ENCODE measurements around the gene ZNF581. TPM values are rescaled to one million over a fixed set of nuclear protein-coding genes. Genes with fewer than 3 reads are reported as not detected.
A peak's percentile ranks its signal among the peaks of the same experiment; 100 is the strongest.

ZNF581 gene
- total and polyA plus RNA-seq, 11 donors = 4.7 to 12.7 (median 7.2) TPM

DNA sequence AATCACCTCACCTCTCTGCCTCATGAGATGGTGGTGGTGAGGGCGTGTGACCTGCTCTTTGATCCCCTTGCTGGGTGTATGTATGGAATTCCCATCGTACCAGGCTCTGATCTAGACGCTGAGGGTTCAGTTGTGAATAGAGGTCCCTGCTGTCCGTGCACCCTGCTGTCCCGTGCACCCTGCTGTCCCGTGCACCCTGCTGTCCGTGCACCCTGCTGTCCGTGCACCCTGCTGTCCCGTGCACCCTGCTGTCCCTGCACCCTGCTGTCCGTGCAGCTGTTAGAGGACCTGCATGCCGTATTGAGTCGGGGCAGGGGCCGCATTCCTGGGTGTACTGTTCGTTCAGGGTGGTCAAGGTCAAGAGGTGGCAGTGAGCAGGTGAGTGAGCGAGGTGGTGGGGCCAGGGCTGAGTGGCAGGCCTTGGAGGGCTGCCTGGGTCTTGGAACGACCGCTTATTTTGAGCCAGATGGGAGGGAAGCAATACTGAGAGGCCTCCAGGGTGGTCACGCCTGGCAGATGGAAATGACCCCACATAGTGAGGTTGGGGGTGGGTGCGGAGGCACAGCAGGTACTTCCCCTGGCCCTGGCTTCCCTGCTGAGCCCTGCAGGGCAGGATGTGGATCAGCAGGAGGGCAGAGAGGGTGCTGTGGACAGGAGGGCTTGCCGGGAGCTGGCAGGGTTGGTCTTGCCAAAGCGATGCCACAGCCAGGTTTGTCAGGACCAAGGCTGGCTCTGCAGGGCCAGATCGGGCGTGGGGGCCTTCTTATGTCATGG, 27.0 kb downstream of the ZNF581 start:
- Histone ChIP-seq H3K9me3 (no peaks in the 10 kb centered on the region), H3K27ac (no peak overlapping the region), H3K27me3 (no peaks in the 10 kb centered on the region), H3K4me1 (peaks cover 0 to 47% (median 8%) of the 10 kb centered on the region in 12 donors), H3K4me3 (no peak overlapping the region), H3K36me3 (peaks cover 0 to 84% (median 72%) of the 10 kb centered on the region in 9 donors)
- ATAC-seq (peak in 1 of 4 donors; percentile 16), DNase-seq (peak in 1 of 5 donors; percentile 61)
- 68 to 71% (median 69%) methylated on average over 23 of the region's 23 CpGs for WGBS, 4 donors
- TF ChIP-seq POLR2A (IDR thresholded peaks at IDR 0.05) = no peak
- no peak for TF ChIP-seq CTCF (IDR thresholded peaks at IDR 0.05)
- intact Hi-C loops (cut with DNase I) = no loop called here

DNA sequence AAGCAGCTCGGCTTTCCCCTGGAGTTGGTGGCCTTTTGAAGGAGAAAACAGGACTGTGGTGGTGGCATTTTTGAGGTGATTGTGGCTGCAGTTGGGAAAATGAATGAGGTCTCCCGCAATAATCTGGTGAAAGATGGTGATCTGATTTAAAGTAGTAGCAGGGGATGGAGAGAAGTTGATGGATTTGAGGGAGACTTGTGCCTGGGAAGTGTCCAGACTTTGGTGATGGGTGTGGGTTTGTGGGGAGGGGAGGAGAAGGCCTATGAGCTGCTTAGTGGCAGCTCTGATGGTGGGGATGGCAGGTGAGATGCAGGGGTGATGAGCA, 27.6 kb downstream of the ZNF581 start:
- Histone ChIP-seq H3K27me3 (no peaks in the 10 kb centered on the region), H3K36me3 (peaks cover 0 to 79% (median 66%) of the 10 kb centered on the region in 9 donors), H3K4me3 (no peak overlapping the region), H3K4me1 (peaks cover 0 to 51% (median 12%) of the 10 kb centered on the region in 12 donors), H3K9me3 (no peaks in the 10 kb centered on the region), H3K27ac (no peak overlapping the region)
- 67 to 70% (median 69%) methylated on average over 2 of the region's 2 CpGs for WGBS, 4 donors
- TF ChIP-seq POLR2A (IDR thresholded peaks at IDR 0.05) = no peak
- no peak for TF ChIP-seq CTCF (IDR thresholded peaks at IDR 0.05)
- ATAC-seq (no peak), DNase-seq (no peak)
- intact Hi-C loops (cut with DNase I) = no loop called here

GRCh38 chr19:55672418-55672817, 29.0 kb downstream of the ZNF581 start:
- WGBS, 4 donors = 79 to 84% (median 81%) methylated on average over 5 of the region's 5 CpGs
- no peak for TF ChIP-seq POLR2A (IDR thresholded peaks at IDR 0.05)
- TF ChIP-seq CTCF (IDR thresholded peaks at IDR 0.05) = no peak
- Histone ChIP-seq H3K4me1 (peaks cover 9 to 54% (median 26%) of the 10 kb centered on the region in 12 donors), H3K36me3 (peaks cover 0 to 65% (median 52%) of the 10 kb centered on the region in 9 donors), H3K4me3 (no peak overlapping the region), H3K27ac (no peak overlapping the region), H3K27me3 (no peaks in the 10 kb centered on the region), H3K9me3 (no peaks in the 10 kb centered on the region)
- intact Hi-C loops (cut with DNase I) = loop anchor here in 1 of 10 donors (2.0 kb wide), 1 partner anchor 14 kb away; no protein-coding TSS in a partner anchor
- no peak for DNase-seq
- ATAC-seq = no peak

- H3K4me1 ChIP-seq = peaks cover 12 to 55% (median 32%) of the 10 kb centered on the region in 12 donors
- H3K27me3 ChIP-seq = no peaks in the 10 kb centered on the region
- H3K9me3 ChIP-seq = no peaks in the 10 kb centered on the region
- TF ChIP-seq CTCF (IDR thresholded peaks at IDR 0.05) (no peak), POLR2A (IDR thresholded peaks at IDR 0.05) (no peak)
- 75 to 80% (median 79%) methylated on average over 9 of the region's 9 CpGs for WGBS, 4 donors
- intact Hi-C loops (cut with DNase I) = loop anchor here in 1 of 10 donors (2.0 kb wide), 1 partner anchor 15 kb away; no protein-coding TSS in a partner anchor
- no peak overlapping the region for H3K4me3 ChIP-seq
- H3K36me3 ChIP-seq = peaks cover 0 to 59% (median 44%) of the 10 kb centered on the region in 9 donors
- DNase-seq (peak in 1 of 5 donors; percentile 50), ATAC-seq (no peak)
- H3K27ac ChIP-seq = no peak overlapping the region
Measured at GRCh38 chr19:55673465-55673864, 30.0 kb downstream of the ZNF581 start.

Measured in heart left ventricle (tissue), 16 donors.